Stimulated activated CD4-positive, alpha-beta T cell treated with anti-CD3 and anti-CD28 coated beads, Interleukin-12 subunit alpha, Interleukin-12 subunit beta, amount 100 ng/mL, for 4 hours (primary cell): ENCODE data around the gene GPR158.

ENCODE experiments used
- DNase-seq: peaks from one replicate; pipeline ENCODE4 v3.0.0-alpha.2; 2020

The GPR158 gene

GRCh38 chr10:25209618-25210017 lies 34.8 kb downstream of the GPR158 start:
- no peak for DNase-seq

GRCh38 chr10:25210265-25210664 lies 35.5 kb downstream of the GPR158 start:
- no peak for DNase-seq

- DNase-seq, result no peak
These were observed 45.4 kb downstream of the GPR158 start for GRCh38 chr10:25220156-25220555.

GRCh38 chr10:25222085-25222660 lies 47.4 kb downstream of the GPR158 start:
- DNase-seq, result no peak

GRCh38 chr10:25226775-25227682 lies 52.2 kb downstream of the GPR158 start:
- DNase-seq, result no peak

- DNase-seq, result no peak
These were observed 57.0 kb downstream of the GPR158 start for GRCh38 chr10:25231751-25232150.

GRCh38 chr10:25232204-25232603 lies 57.4 kb downstream of the GPR158 start:
- DNase-seq, result no peak

GRCh38 chr10:25245165-25245564 lies 70.4 kb downstream of the GPR158 start:
- no peak for DNase-seq

GRCh38 chr10:25257646-25258045 lies 82.8 kb downstream of the GPR158 start:
- DNase-seq, result no peak

- no peak for DNase-seq
These were observed 86.3 kb downstream of the GPR158 start for GRCh38 chr10:25261110-25261509.

GRCh38 chr10:25261558-25261957 lies 86.8 kb downstream of the GPR158 start:
- DNase-seq, result no peak

GRCh38 chr10:25263931-25264330 lies 89.1 kb downstream of the GPR158 start:
- no peak for DNase-seq

GRCh38 chr10:25278180-25278579 lies 103.4 kb downstream of the GPR158 start:
- no peak for DNase-seq

- DNase-seq, result no peak
These were observed 105.3 kb downstream of the GPR158 start for GRCh38 chr10:25280076-25280475.

GRCh38 chr10:25280573-25280972 lies 105.8 kb downstream of the GPR158 start:
- no peak for DNase-seq

GRCh38 chr10:25285809-25286208 lies 111.0 kb downstream of the GPR158 start:
- DNase-seq, result no peak

GRCh38 chr10:25288181-25288580 lies 113.4 kb downstream of the GPR158 start:
- no peak for DNase-seq

- DNase-seq, result no peak
These were observed 119.5 kb downstream of the GPR158 start for GRCh38 chr10:25294032-25294926.

- DNase-seq, result no peak
These were observed 121.5 kb downstream of the GPR158 start for GRCh38 chr10:25296324-25296723.

GRCh38 chr10:25297466-25297865 lies 122.7 kb downstream of the GPR158 start:
- DNase-seq, result no peak

- no peak for DNase-seq
These were observed 125.3 kb downstream of the GPR158 start for GRCh38 chr10:25300073-25300472.

- DNase-seq, result no peak
These were observed 129.8 kb downstream of the GPR158 start for GRCh38 chr10:25304606-25305005.

- DNase-seq, result no peak
These were observed 131.6 kb downstream of the GPR158 start for GRCh38 chr10:25306386-25306785.
